Kidney epithelial cell (primary cell): ENCODE results near the gene STXBP5. TPM values are rescaled to one million over a fixed set of nuclear protein-coding genes. Genes with fewer than 3 reads are reported as not detected.

Experiments used
- DNase-seq: peaks from one replicate; pipeline ENCODE4 v3.0.0-alpha.2; 2010; ENCODE audit warnings: low read depth
- H3K27me3 ChIP-seq: 2 replicates; pipeline ENCODE4 v1.6.0; 2011; ENCODE audit warnings: low read length; ENCODE audit not compliant: control insufficient read depth, insufficient read depth
- H3K36me3 ChIP-seq: 2 replicates; pipeline ENCODE4 v1.5.1; 2011; ENCODE audit warnings: low read length; ENCODE audit not compliant: control insufficient read depth, insufficient read depth
- H3K4me3 ChIP-seq: 2 replicates; pipeline ENCODE4 v1.5.1; 2011; ENCODE audit warnings: low read depth, mild to moderate bottlenecking, control low read depth, low read length
- total RNA-seq: library from RNA; depleted of rRNA; stranded (reverse); fragments of >200 nt; gene quantifications from 2 replicates; pipeline ENCODE4 v1.2.3, GENCODE V29; 2015
- TF ChIP-seq, protein P1 (sequence below): IDR thresholded peaks from 2 replicates; pipeline ENCODE4 v1.5.1; 2011; ENCODE audit warnings: mild to moderate bottlenecking, moderate library complexity, low read length, control low read depth, inconsistent platforms; ENCODE audit not compliant: insufficient read depth, poor library complexity, severe bottlenecking

STXBP5 gene
- total RNA-seq, 1 donor from 2014 or later: 15.8 TPM

DNA sequence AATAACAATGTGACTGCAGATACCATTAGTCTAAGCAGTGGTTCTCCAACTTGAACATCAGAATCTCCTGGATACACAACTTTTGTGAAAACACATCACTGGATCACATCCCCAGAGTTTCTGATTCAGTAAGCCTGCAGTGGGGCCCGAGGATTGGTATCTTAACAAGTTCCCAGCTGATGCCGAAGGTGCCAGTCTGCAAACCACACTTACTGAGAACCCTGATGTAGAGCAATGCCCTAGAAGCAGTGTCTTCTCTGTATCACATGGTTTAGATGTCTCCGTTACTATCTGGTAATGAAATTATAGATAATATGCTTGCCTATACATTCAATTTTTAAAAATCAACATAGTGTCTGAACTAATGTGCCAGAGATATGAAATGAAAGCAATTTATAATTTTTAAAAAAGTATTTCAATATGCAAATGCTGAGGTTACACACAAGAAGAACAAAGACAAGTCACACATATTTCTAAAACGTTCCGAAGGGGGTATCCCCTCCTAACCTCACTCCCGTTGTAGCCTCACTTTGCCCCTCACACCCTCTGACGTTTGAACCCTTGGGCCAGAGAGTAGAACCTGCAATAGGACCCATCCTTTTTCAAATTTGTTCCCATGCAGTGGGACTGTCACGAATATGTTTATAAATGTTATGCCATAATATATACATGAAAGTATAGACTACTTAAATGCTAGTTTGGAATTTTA lies 188.9 kb downstream of the STXBP5 start:
- no peaks in the 10 kb centered on the region for H3K36me3 ChIP-seq
- H3K4me3 ChIP-seq: no peak overlapping the region
- TF ChIP-seq, protein P1, sequence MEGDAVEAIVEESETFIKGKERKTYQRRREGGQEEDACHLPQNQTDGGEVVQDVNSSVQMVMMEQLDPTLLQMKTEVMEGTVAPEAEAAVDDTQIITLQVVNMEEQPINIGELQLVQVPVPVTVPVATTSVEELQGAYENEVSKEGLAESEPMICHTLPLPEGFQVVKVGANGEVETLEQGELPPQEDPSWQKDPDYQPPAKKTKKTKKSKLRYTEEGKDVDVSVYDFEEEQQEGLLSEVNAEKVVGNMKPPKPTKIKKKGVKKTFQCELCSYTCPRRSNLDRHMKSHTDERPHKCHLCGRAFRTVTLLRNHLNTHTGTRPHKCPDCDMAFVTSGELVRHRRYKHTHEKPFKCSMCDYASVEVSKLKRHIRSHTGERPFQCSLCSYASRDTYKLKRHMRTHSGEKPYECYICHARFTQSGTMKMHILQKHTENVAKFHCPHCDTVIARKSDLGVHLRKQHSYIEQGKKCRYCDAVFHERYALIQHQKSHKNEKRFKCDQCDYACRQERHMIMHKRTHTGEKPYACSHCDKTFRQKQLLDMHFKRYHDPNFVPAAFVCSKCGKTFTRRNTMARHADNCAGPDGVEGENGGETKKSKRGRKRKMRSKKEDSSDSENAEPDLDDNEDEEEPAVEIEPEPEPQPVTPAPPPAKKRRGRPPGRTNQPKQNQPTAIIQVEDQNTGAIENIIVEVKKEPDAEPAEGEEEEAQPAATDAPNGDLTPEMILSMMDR: no peak
- DNase-seq: no peak
- no peaks in the 10 kb centered on the region for H3K27me3 ChIP-seq

DNA sequence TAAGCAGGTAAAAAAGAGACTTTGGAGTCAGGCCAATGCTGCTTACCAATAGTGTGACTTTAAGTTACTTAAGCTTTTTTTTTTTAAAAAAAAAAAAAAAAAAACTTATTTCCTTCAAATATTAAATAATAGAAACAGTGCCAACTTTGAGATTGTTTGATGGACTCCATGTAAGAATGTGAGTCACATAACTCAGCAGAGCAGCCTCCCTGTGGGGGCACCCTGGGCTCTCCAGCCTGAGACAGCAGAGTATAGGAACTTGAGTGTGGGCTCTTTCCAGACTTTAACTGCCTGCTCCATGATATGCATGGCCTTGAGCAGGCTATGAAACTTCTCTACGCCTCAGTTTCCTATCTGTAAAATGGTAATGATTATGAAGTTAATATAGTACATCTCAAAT lies 190.9 kb downstream of the STXBP5 start:
- Histone ChIP-seq H3K27me3 (no peaks in the 10 kb centered on the region), H3K4me3 (no peak overlapping the region), H3K36me3 (no peaks in the 10 kb centered on the region)
- DNase-seq: no peak
- TF ChIP-seq, protein P1: no peak

DNA sequence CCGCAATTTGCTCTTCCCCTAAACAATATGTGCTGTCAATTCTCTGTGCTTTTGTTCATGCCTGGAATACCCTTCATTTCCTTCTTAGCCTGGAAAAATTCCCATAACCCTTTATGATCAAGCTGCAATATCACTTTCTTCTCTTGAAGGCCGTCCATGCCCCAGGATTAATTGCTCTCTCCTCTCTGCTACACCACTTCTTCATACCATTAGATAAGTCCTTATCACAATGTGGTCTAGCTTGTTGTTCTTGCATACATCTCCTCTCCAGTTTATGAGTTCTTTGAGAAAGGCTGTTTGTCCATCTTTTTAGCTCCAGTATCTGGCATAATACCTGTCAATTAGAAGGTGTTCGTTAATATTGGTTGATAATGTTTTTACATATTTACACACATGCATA lies 193.1 kb downstream of the STXBP5 start:
- no peaks in the 10 kb centered on the region for H3K27me3 ChIP-seq
- no peak for DNase-seq
- TF ChIP-seq, protein P1: no peak
- no peaks in the 10 kb centered on the region for H3K36me3 ChIP-seq
- no peak overlapping the region for H3K4me3 ChIP-seq

DNA sequence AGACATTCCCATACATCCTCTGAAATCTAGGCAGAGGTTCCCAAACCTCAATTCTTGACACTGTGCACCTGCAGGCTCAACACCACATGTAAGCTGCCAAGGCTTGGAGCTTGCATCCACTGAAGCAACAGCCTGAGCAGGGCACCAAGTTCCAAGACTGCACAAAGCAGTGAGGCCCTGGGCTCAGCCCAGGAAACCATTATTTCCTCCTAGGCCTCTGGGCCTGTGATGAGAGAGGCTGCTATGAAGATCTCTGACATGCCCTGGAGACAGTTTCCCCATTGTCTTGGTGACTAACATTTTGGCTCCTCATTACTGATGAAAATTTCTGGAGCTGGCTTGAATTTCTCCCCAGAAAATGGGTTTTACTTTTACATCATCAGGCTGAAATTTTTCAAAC lies 196.8 kb downstream of the STXBP5 start:
- DNase-seq: no peak
- Histone ChIP-seq H3K4me3 (no peak overlapping the region), H3K27me3 (no peaks in the 10 kb centered on the region), H3K36me3 (no peaks in the 10 kb centered on the region)
- TF ChIP-seq, protein P1: no peak

DNA sequence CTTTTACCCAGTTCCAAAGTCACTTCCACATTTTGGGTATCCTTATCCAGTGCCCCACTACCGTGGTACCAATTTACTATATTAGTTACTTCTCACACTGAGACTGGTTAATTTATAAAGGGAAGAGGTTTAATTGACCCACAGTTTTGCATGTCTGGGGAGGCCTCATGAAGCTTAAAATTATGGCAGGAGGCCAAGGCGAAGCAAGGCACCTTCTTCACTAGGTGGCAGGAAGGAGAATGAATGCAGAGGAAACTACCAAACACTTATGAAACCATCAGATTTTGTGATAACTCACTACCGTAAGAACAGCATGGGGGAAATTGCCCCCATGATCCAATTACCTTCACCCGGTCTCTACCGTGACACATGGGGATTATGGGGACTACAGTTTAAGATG lies 197.6 kb downstream of the STXBP5 start:
- Histone ChIP-seq H3K27me3 (no peaks in the 10 kb centered on the region), H3K4me3 (no peak overlapping the region), H3K36me3 (no peaks in the 10 kb centered on the region)
- TF ChIP-seq, protein P1: no peak
- no peak for DNase-seq

DNA sequence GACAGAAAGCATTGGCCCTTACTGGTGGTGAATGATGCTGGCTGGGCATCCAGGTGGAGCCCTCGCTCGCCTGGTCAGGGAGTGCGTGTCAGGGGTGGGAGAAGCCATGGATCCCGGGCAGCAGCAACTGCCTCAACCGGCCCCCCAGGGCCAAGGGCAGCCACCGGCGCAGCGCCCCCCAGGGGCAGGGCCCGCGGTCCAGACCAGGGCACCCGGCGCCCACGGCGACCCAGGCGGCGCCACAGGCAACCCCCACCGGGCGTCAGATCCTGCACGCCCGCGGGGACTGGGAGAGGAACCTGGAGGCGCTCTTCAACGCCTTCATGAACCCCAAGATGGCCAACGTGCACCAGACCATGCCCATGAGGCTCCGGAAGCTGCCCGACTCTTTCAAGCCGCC lies 202.6 kb downstream of the STXBP5 start:
- TF ChIP-seq, protein P1: no peak
- no peak overlapping the region for H3K4me3 ChIP-seq
- DNase-seq: no peak
- H3K36me3 ChIP-seq: no peaks in the 10 kb centered on the region
- H3K27me3 ChIP-seq: no peaks in the 10 kb centered on the region
